DMS153 treated with DMSO at 0.1 percent for 48 hours (cell line): Measurements from ENCODE around the gene RASGRP4.
"Not testable (repeated sequence)": the region's sequence is repeated elsewhere in the genome, so short reads cannot be mapped to it uniquely, and the experiment has no call there.

Experiments
- DNase-seq: peaks from one replicate; lab custom pipeline; 2025; ENCODE audit not compliant: unreplicated experiment; lab: John Stamatoyannopoulos, UW

Gene RASGRP4

GRCh38 chr19:38449518-38449917 is 23.5 kb upstream of the RASGRP4 start:
- DNase-seq = no peak

- no peak for DNase-seq
These were observed 22.2 kb upstream of the RASGRP4 start for GRCh38 chr19:38448225-38448624.

GRCh38 chr19:38445362-38445761 is 19.3 kb upstream of the RASGRP4 start:
- no peak for DNase-seq

GRCh38 chr19:38444026-38444425 is 18.0 kb upstream of the RASGRP4 start:
- DNase-seq = no peak

GRCh38 chr19:38443458-38443999 is 17.5 kb upstream of the RASGRP4 start:
- no peak for DNase-seq

- no peak for DNase-seq
These were observed 16.7 kb upstream of the RASGRP4 start for GRCh38 chr19:38442736-38443135.

- no peak for DNase-seq
These were observed 15.8 kb upstream of the RASGRP4 start for GRCh38 chr19:38441657-38442348.

GRCh38 chr19:38440592-38440991 is 14.6 kb upstream of the RASGRP4 start:
- DNase-seq = no peak

GRCh38 chr19:38437917-38438316 is 11.9 kb upstream of the RASGRP4 start:
- no peak for DNase-seq

- no peak for DNase-seq
These were observed 11.3 kb upstream of the RASGRP4 start for GRCh38 chr19:38437295-38437694.

GRCh38 chr19:38434549-38435051 is 8.6 kb upstream of the RASGRP4 start:
- DNase-seq = no peak

- no peak for DNase-seq
These were observed 7.3 kb upstream of the RASGRP4 start, which contains the start of gene RYR1 for GRCh38 chr19:38433268-38433733. Gene RYR1 (plus strand): TSS chr19:38433691. CDS start chr19:38433830, 139 bp downstream.

- DNase-seq = no peak
These were observed 4.9 kb upstream of the RASGRP4 start for GRCh38 chr19:38430931-38431330.

- DNase-seq = no peak
These were observed 3.8 kb upstream of the RASGRP4 start for GRCh38 chr19:38429811-38430156.

GRCh38 chr19:38429055-38429810 is 3.2 kb upstream of the RASGRP4 start:
- DNase-seq = no peak

GRCh38 chr19:38427035-38427677 is 1.1 kb upstream of the RASGRP4 start:
- not testable (repeated sequence) for DNase-seq

GRCh38 chr19:38425222-38425809 is 703 bp downstream of the RASGRP4 start:
- no peak for DNase-seq

- no peak for DNase-seq
These were observed 1.7 kb downstream of the RASGRP4 start for GRCh38 chr19:38424272-38424671.

- no peak for DNase-seq
These were observed 3.6 kb downstream of the RASGRP4 start for GRCh38 chr19:38422438-38422837.

GRCh38 chr19:38421856-38422255 is 4.2 kb downstream of the RASGRP4 start:
- no peak for DNase-seq

- DNase-seq = no peak
These were observed 5.1 kb downstream of the RASGRP4 start for GRCh38 chr19:38420935-38421334.
